K562 (cell line): ENCODE results near the gene DPH6. TPM values are rescaled to one million over a fixed set of nuclear protein-coding genes. Genes with fewer than 3 reads are reported as not detected.

Experiments
- ADNP ChIP-seq: fragments of 200-800 bp; sonication (Bioruptor generic); IDR thresholded peaks from 2 replicates; pipeline ENCODE4 v1.6.1; 2016; ENCODE audit warnings: missing genetic modification characterization, missing compliant biosample characterization
- ARID1B ChIP-seq: fragments of 450-650 bp; IDR thresholded peaks from 2 replicates; pipeline ENCODE4 v1.6.1; 2016; ENCODE audit warnings: antibody characterized with exemption, mild to moderate bottlenecking, inconsistent platforms
- BCOR ChIP-seq: fragments of 450-650 bp; IDR thresholded peaks from 2 replicates; pipeline ENCODE4 v1.6.1; 2016
- BRD4 ChIP-seq: fragments of 200-600 bp; sonication (generic); IDR thresholded peaks from 2 replicates; pipeline ENCODE4 v1.6.1; 2017; ENCODE audit warnings: inconsistent platforms
- CBFA2T2 ChIP-seq: fragments of 450-650 bp; conservative IDR thresholded peaks from 2 replicates; pipeline ENCODE4 v1.6.1; 2017; ENCODE audit warnings: mild to moderate bottlenecking
- CREB5 ChIP-seq: fragments of 250-450 bp; sonication (Bioruptor Pico); IDR thresholded peaks from 2 replicates; pipeline ENCODE4 v1.5.0; 2020; ENCODE audit warnings: mild to moderate bottlenecking
- EHMT2 ChIP-seq: fragments of 450-650 bp; IDR thresholded peaks from 2 replicates; pipeline ENCODE4 v1.6.1; 2018; ENCODE audit warnings: antibody characterized with exemption
- ELF1 ChIP-seq: fragments of 200-800 bp; sonication (Bioruptor generic); IDR thresholded peaks from 2 replicates; pipeline ENCODE4 v1.6.1; 2016; ENCODE audit warnings: missing genetic modification characterization, missing compliant biosample characterization
- EZH2 ChIP-seq: IDR thresholded peaks from 2 replicates; pipeline ENCODE4 v1.6.1; 2012; ENCODE audit warnings: low read depth, mild to moderate bottlenecking, inconsistent platforms, low read length, borderline replicate concordance
- GTF2E2 ChIP-seq: fragments of 200-800 bp; sonication (Bioruptor generic); IDR thresholded peaks from 2 replicates; pipeline ENCODE4 v1.6.1; 2016; ENCODE audit warnings: missing genetic modification characterization, missing compliant biosample characterization
- HIVEP1 ChIP-seq: fragments of 250-450 bp; sonication (Bioruptor Pico); IDR thresholded peaks from 2 replicates; pipeline ENCODE4 v1.4.0; 2020; ENCODE audit warnings: mild to moderate bottlenecking
- MEF2D ChIP-seq: conservative IDR thresholded peaks from 2 replicates; pipeline ENCODE4 v1.6.1; 2016; ENCODE audit warnings: low read depth, missing genetic modification characterization, missing compliant biosample characterization
- PHB2 ChIP-seq: fragments of 450-650 bp; IDR thresholded peaks from 2 replicates; pipeline ENCODE4 v1.6.1; 2017; ENCODE audit warnings: low read depth
- RBM25 ChIP-seq: fragments of 200-400 bp; formaldehyde crosslinking; IDR thresholded peaks from 2 replicates; pipeline ENCODE4 v1.6.1; 2018; ENCODE audit warnings: low read length, low read depth, moderate library complexity; ENCODE audit not compliant: severe bottlenecking
- SMARCA4 ChIP-seq: fragments of 450-650 bp; IDR thresholded peaks from 2 replicates; pipeline ENCODE4 v1.6.1; 2016
- SP1 ChIP-seq: sonication (generic); formaldehyde crosslinking; IDR thresholded peaks from 2 replicates; pipeline ENCODE4 v1.8.1; 2022; ENCODE audit warnings: mild to moderate bottlenecking, missing genetic modification reagents
- THRAP3 ChIP-seq: fragments of 450-650 bp; IDR thresholded peaks from 2 replicates; pipeline ENCODE4 v1.6.1; 2016; ENCODE audit warnings: mild to moderate bottlenecking, inconsistent platforms, borderline replicate concordance
- TRIM28 ChIP-seq: fragments of 450-650 bp; IDR thresholded peaks from 2 replicates; pipeline ENCODE4 v1.6.1; 2017
- ZNF431 ChIP-seq: sonication (generic); formaldehyde crosslinking; IDR thresholded peaks from 2 replicates; pipeline ENCODE4 v1.8.0; 2022; ENCODE audit warnings: mild to moderate bottlenecking, missing genetic modification reagents
- polyA plus RNA-seq, 8 experiments: library from polyadenylated mRNA; depleted of rRNA in 4 of 8; stranded (reverse) in 5 of 8; unstranded in 3 of 8; fragments of >200 nt; fragmentation: Nextera tagmentation in 2 of 8; fragmentation: Illumina TruSeq in 1 of 8; extraction: Ambion mirVana in 2 of 8; extraction: Trizol in 1 of 8; gene quantifications; 2 replicates each; pipeline versions ENCODE4 v1.2.1 to v1.2.3, GENCODE V29; 2011 to 2014; ENCODE audit warnings: inconsistent platforms in 1 of 8, missing spikeins in 1 of 8
- total RNA-seq, 7 experiments: library from RNA; depleted of rRNA in 6 of 7; stranded (reverse); fragments of >200 nt in 6 of 7; fragmentation: Illumina TruSeq in 2 of 7; extraction: Trizol in 2 of 7; gene quantifications; 2 replicates each; pipeline versions ENCODE4 v1.2.1 to v1.2.3, GENCODE V29; 2011 to 2021; ENCODE audit warnings: low replicate concordance in 1 of 7
- TF ChIP-seq, protein P1 (sequence below): conservative IDR thresholded peaks from 2 replicates; pipeline ENCODE4 v1.6.1; 2011; ENCODE audit warnings: low read depth, mild to moderate bottlenecking, low read length; ENCODE audit not compliant: control insufficient read depth
- TF ChIP-seq, protein P2 (sequence below): sonication (generic); formaldehyde crosslinking; IDR thresholded peaks from 2 replicates; pipeline ENCODE4 v1.8.0; 2022; ENCODE audit warnings: mild to moderate bottlenecking, missing genetic modification reagents, borderline replicate concordance

DPH6 gene
- total and polyA plus RNA-seq, 9 of the 15 experiments (the other 6 are each of a cell fraction or from before 2014, with no cell fraction given), result 10.1 to 69.1 (median 18.8) TPM

GRCh38 chr15:35546511-35547381 lies 781 bp upstream of the DPH6 start (continued):
- TF ChIP-seq, protein P1, sequence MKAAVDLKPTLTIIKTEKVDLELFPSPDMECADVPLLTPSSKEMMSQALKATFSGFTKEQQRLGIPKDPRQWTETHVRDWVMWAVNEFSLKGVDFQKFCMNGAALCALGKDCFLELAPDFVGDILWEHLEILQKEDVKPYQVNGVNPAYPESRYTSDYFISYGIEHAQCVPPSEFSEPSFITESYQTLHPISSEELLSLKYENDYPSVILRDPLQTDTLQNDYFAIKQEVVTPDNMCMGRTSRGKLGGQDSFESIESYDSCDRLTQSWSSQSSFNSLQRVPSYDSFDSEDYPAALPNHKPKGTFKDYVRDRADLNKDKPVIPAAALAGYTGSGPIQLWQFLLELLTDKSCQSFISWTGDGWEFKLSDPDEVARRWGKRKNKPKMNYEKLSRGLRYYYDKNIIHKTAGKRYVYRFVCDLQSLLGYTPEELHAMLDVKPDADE, result no peak
- peak; percentile 49; the same call in 1 of the 2 replicates for TF ChIP-seq ADNP (tag)
- no peak for TF ChIP-seq EZH2
- TF ChIP-seq BRD4, result 0 out of 2 replicates have a peak, but pooled peaks have one; percentile 38
- TF ChIP-seq ARID1B, result peak; percentile 11
- 0 out of 2 replicates have a peak, but pooled peaks have one; percentile 5 for TF ChIP-seq SP1
- TF ChIP-seq CBFA2T2, result no peak
- peak; percentile 45 for TF ChIP-seq EHMT2
- TF ChIP-seq SMARCA4, result peak; percentile 30; the same call in 1 of the 2 replicates
- 0 out of 2 replicates have a peak, but pooled peaks have one; percentile 44 for TF ChIP-seq PHB2
- TF ChIP-seq CREB5, result no peak
- TF ChIP-seq THRAP3, result no peak
- TF ChIP-seq, protein P2, sequence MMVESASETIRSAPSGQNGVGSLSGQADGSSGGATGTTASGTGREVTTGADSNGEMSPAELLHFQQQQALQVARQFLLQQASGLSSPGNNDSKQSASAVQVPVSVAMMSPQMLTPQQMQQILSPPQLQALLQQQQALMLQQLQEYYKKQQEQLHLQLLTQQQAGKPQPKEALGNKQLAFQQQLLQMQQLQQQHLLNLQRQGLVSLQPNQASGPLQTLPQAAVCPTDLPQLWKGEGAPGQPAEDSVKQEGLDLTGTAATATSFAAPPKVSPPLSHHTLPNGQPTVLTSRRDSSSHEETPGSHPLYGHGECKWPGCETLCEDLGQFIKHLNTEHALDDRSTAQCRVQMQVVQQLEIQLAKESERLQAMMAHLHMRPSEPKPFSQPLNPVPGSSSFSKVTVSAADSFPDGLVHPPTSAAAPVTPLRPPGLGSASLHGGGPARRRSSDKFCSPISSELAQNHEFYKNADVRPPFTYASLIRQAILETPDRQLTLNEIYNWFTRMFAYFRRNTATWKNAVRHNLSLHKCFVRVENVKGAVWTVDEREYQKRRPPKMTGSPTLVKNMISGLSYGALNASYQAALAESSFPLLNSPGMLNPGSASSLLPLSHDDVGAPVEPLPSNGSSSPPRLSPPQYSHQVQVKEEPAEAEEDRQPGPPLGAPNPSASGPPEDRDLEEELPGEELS (CRISPR knock-in tag), result peak; percentile 33; the same call in 1 of the 2 replicates
- no peak for TF ChIP-seq TRIM28
- TF ChIP-seq BCOR, result 0 out of 2 replicates have a peak, but pooled peaks have one; percentile 6
- TF ChIP-seq HIVEP1 (CRISPR knock-in tag), result no peak
- peak; percentile 52 for TF ChIP-seq RBM25
- TF ChIP-seq ELF1 (tag), result 0 out of 2 replicates have a peak, but pooled peaks have one; percentile 22
- no peak for TF ChIP-seq ZNF431 (CRISPR knock-in tag)
- no peak for TF ChIP-seq GTF2E2 (tag)
- no peak for TF ChIP-seq MEF2D (tag)
